ENCODE measurements around the gene RAPGEF1. TPM values are rescaled to one million over a fixed set of nuclear protein-coding genes. Genes with fewer than 3 reads are reported as not detected.

Gene RAPGEF1
- total RNA-seq, 1 experiment from 2014 or later, result 22.5 TPM

DNA sequence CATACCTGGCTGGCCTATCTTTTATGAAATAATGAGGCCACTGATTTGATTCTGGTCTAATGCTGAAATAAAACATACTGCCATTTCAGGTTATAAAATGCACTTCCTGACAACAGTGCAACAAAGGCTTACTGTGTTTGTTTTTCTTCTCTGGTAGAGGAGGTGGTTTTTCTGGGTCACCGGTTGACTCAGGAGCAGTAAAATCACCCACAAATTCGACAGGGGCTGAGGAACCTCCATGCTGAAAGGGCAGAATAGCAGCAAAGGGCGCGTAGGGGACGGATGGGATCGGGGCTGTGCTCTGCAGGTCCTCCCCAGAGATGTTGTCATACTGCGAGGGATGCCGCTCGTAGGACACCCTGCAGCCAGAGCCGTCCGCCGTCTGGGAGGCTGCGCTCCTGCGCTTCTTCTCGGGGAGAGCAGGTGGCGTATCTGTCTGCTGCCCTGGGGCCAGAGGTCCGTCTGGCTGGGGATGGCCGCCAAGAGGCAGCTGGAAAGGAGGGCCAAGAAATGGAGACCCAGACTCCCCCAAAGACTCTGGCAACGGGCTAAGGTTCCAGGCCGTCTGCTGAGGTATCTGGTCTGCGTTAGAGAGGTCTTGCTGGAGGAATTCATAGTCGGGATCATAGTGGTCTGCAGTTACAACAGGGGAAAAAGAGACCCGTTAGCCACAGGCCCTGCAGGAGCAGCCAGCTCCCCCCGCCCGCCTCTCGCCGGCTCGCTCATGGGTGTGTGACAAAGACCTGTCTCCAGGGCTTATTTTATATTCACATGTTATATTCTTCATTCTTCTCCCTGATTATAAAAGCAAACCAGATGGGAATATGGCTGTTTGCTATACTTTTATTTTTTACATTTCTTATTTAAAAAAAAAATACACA lies 113.8 kb downstream of the RAPGEF1 start:
- no peak for DNase-seq (ENCODE audit: low read depth)

DNA sequence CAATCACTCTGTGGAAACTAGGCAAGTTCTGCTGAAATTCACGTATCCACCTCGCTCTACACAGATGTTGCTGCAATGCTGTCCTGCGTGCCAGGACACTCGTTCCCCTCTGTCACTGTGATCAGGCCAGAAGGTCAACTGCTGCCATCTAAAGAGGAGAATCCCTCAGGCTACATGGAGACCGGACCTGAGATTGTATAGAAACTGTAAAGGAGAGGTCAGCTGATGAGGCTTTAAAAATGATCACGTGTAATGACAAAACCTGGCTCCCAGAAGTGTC lies 114.4 kb downstream of the RAPGEF1 start:
- DNase-seq (ENCODE audit: low read depth), result no peak

DNA sequence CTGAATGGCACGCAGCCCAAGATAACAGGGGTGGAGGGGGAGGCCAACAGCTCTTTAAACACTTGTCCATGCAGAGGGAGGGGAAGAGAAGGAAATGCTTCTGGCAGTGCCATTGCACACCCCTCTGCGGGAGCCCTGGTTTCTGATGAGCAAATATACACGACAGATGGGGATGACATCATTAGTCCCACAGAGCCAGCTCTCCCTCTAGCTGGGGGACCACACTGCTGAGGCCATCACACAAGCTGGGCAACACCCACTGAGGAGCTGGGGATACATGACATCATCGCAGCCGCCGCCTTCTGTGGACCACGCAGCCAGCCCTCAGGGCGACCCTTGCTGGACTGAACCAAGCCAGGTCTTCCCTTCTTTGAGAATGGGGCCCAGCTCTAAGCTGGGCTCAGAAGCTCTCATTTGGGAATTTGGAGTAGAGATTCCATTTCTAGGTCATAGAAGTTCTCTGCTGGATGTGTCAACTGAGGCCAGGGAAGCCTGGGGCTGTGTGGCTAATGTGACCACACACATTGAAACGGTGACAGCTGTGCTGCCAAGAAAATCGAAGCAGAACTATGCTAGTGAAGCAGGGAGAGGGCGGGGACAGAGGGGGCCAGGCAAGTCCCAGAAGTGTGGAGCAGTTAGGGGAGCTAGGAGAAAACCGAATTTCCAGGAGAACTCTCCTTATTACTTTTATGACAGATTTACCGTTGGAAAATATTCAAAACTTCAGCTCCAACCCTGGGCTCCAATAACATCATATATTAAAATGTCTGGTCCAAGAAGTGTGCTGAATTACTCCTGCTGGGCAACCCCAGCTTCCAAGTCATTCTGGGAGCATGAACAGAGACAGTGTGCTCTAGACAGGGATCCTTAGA lies 115.0 kb downstream of the RAPGEF1 start:
- no peak for DNase-seq (ENCODE audit: low read depth)

DNA sequence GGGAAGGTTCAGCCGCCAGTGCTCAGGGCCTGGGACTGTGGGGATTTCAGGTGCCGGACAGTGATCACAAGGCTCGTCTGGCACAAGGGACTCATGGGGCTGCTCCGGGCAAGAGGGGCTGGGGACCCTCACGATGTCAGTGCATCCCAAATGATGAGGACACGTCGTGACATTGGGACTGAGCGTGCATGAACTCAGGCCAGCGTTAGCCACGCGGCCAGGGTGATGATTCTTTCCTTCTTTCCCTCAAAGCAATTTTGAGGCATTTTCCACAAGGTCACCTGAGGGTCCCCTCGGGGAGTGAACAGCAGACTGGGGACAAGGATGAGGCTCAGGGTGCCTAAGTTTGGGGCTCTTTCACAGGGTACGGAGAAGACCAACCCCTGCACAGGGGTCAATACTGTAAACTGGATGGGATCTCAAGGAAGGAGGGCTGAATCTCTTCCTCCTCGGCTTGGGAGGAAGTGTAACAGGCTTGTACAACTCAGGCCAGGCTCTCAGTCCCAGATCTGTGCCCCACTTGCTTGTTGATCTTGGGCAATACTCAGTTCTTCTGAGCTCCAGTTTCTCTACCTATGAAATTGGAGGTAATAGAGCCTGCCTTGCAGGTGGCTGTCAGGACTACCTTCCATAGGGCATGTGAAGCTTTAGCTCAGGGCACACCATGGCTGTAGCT lies 116.1 kb downstream of the RAPGEF1 start:
- no peak for DNase-seq (ENCODE audit: low read depth)

DNA sequence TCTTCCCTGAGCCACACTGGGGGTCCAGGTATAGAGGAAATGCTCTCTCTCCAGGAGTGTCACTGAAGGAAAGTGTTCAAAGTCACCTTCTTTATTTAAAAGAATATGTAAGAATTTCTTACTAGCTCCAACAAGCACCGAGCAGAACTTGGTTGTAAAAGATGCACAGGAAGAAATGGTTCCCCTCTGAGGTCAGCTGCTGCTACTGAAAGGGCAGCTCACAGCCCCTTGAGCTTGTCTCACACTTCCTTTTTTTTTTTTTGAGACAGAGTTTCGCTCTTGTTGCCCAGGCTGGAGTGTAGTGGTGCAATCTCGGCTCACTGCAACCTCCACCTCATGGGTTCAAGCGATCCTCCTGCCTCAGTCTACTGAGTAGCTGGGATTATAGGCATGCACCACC lies 117.4 kb downstream of the RAPGEF1 start:
- no peak for DNase-seq (ENCODE audit: low read depth)

DNA sequence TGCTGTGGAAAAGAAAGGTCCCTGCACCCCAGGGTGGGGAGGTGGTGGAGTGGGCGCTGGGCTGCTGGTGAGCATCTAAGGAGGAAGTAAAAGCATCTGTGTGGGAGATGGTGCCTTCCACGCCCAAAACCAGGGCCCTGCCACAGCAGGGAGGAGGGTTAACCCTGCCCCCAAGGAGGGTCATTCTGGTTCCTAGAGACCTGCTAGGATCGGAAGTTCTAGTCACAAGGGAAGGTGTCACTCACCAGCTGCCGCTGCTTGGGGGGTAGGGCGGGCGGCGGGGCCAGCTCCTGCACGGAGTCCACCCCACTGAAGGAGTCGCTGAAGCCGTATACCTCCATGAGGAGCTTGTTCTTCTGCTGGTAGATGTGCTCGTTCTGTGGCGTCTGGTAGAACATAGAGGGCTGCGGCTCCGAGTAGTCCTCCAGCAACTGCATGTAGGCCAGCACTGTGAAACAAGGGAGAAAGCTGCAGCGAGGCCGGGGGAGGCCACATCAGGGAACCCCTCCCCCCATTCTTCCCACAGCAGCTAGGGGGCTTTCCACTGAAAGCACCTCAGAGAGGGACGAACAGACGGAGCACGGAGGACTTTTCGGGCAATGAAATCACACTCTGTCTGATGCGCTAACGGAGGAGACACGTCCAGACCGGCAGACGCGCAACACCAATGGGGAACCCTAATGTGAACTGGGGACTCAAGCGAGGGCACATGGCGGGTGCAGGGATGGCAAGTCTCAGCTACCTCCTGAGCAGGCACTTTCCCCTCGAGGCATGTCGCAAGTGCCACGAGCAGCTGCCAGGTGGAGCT lies 118.1 kb downstream of the RAPGEF1 start:
- no peak for DNase-seq (ENCODE audit: low read depth)

DNA sequence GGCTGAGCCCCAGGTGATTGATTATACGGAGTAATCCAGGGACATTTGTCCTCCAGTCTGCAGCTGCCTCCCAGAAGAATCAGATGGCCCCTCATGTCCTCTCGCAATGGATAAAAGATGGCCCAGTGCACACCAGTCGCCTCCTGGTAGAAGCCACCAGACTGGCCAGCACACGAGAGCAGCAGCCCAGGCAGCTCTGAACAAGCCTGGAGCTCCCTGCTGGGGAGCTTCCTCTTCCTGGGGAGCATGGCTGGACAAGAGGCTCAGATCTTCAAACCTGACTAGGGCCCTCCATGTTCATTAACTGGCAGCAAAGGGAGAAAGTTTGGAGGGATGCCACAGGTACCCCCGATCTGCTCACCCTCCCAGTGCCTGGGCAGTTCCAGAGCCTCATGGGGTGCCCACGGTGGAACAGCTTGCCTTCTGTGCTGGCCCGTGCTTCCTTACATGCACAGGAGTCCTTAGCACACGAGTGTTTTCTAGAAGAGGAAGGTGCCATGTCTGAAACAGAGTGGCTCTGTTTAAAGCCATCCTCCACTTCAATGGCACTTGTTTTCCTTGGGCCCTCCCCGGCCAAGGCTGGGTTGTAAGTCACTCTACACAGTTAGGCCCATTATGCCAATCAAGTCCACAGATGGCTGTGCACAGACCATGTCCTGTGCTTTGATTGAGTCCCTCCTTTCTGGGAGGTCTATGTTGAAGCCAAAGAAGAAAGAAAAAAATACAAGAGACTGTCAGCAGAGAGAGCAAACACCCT lies 118.9 kb downstream of the RAPGEF1 start:
- no peak for DNase-seq (ENCODE audit: low read depth)

DNA sequence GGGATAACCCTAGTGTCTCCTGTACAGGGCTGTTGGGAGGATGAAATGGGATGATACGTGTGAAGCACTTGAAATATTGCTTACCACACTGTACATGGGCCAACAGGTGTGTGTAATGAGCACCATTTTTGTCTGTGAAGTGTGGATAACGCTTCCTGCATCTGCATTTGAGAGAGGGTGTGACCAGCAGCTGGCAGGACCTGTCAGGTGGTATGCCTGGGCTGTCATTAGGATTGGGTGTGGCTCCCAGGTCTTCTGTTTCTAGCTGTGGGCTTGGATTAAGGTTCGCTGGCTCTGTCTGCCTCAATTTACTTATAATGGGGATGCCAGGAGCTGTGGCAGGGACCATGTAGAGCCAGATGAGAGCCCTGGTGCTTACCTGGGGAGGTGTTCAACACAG lies 120.2 kb downstream of the RAPGEF1 start:
- DNase-seq (ENCODE audit: low read depth), result no peak

DNA sequence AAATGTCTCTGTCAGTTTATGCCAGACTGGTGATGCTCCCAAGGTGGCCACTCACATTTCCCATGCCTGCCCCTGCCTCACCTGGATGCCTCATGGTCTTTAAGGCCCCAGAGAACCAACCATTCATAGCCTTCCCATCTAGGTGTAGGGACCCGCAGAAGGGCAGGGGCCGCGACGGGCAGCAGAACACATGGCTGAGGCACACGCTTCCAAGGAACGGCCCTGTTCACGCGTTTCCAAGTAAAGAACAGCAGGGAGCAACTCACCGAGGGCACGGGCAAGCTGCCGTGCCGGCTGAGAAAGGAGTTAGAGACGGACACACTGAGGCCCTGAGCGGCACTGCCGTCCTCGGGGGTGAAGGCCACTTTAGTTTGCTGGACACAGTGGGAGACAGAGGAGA lies 121.1 kb downstream of the RAPGEF1 start:
- no peak for DNase-seq (ENCODE audit: low read depth)

DNA sequence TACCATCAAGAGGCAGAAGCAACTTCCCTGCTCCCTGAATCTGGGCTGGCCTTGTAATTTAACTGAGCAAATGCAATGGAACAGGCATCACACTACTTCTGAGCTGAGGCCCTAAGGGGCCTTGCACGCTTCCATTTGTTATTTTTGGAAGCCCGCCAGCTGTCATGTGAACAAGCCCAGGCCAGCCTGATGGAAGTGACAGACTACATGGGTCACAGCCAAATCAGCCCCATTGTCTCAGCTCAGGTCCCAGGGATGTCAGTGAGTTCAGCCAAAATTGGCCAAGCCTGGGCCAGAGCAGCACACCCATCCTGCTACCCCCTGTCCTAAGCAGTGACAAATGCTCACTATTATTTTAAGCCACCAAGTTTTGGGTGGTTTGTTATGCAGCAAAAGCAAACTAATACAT lies 121.8 kb downstream of the RAPGEF1 start:
- DNase-seq (ENCODE audit: low read depth), result no peak

DNA sequence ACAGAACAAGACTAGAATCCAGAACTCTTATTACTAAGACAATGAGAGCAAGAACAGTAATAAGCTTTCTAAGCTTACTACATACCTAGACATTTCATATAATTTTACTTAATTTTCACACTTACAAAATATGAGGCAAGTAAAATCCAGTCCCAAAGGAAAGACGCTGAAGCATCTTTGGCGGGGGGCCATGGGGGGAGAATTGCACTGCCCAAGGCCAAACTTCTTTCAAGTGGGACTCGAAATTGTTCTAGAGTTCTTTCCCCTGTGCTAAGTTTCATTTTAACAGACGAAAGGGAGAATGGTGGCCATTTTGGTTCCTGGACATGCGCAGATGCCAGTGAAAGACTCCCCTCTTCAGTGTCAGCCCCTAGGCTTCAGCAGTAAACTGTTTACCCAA lies 122.3 kb downstream of the RAPGEF1 start:
- DNase-seq (ENCODE audit: low read depth), result no peak

DNA sequence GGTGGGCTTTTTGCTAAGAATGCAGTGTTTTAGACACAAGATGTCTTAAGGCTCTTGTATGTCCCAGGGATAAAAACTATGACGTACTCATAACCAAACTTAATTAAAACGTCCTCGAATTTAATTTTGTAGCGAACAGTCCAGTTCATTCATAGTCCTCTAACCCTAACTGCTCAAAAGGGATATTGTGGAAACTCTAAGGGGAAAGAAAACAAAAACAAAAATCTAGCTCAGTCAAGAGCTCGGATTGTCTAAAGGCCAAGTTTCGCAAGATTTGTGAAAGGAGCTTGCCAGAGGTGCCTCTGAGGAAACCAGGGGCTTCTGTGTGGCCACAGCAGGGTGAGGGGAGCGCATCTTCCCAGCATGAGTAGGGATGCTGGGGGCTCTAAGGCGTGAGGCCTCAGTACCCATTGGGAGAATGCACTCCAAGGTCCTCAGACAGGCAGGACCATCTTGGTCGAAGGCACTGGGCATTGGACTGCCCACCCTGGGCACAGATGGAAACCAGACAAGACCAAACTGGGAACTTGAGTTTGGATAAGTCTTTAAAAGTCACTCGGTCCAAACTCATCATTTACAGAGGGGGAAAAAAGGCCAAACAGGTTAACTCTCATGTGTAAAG lies 122.8 kb downstream of the RAPGEF1 start:
- no peak for DNase-seq (ENCODE audit: low read depth)

DNA sequence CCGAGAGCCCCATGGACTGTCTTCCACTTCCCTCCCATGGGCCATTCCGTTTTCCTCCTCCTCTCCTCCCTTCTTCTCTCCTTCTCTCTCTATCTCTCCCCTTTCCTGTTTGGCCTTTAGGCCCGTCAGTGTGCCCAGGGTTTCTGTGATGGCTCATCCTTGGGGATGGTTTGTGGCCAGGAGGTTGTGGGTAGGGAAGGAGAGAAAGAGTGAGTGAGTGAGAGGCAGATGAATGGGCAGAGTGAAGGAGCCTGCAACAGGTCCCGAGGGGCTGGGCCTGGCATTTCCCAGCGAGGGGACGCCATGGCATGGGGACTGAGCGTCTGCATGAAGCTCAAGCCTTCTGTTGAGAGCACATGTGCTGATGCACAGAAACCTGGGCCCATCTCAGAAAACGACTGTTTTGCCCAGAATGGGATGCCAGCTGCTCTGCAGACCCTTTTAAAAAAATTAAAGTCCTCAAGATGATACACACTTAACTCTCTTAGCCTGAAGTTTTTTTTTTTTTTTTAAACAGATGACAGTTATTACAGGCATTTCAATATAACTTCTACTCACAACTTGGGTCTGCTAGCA lies 125.4 kb downstream of the RAPGEF1 start:
- no peak for DNase-seq (ENCODE audit: low read depth)

DNA sequence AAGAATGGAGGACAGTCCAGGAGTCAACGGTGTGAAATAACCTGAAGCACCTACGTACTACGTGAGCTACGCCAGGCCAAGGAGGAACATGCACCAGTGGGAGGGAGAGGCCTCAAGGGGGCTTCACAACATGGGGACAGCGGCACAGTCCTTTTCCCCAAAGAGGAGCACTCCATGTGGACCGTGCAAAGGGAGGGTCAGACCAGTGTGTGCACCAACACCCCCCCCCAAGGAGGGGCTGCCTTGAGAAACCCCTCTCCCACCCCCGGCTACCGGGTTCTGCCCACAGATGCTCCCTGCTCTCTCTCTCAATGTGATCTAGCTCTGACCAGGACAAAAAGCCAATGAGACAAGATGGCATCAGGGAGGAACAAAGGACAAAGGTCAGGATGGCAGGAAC lies 126.0 kb downstream of the RAPGEF1 start:
- no peak for DNase-seq (ENCODE audit: low read depth)

DNA sequence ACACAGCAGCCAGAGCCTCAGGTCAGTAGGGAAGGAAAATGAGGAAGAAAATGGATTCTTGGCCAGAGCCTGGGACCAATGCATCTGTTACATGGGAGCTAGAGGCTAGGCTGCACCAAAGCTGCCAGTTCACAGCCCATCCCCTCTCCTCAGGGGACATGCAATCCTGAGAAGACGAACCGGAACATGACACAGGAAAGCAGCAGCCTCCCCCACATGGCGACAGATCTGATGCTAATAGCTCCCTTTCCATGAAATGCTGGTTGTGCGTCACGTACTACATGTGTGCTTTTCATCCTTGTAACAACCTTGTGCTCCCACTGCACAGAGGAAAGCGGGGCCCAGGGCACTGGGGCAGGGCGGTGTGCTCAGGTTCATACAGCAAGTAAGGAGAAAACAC lies 127.0 kb downstream of the RAPGEF1 start:
- DNase-seq (ENCODE audit: low read depth), result no peak

DNA sequence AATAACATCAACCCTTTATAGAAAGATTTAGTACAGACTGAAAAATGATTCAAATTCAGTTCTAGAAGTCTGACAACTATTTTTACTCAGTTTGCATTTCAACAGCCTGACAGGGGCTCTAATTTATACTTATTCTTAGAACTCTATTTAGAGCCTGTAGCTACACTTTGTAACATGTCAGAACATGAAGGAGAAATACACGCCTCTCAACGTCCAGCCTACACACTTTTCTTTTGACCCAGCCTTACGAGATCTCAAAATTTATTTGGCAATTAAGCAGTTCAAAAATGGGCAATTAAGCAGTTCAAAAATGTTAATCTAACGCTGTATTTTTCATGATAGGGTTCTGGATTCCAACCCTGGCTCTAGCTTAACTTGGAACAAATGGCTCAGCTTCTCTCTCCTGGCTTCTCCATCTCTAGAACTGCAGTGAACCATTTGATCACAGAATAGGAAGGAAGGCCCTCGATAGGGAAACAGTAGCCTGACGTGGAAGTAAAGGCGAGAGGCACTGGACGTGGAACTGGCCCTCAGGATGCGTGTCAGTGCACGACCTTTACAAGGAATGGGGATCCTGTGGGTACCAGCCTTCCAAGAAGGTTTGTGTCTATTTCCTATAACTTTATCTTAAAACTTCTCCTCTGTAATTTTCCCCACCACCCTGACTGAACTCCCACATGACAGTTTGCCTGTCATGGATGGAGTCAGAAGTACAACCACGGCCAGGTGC lies 128.1 kb downstream of the RAPGEF1 start:
- no peak for DNase-seq (ENCODE audit: low read depth)

DNA sequence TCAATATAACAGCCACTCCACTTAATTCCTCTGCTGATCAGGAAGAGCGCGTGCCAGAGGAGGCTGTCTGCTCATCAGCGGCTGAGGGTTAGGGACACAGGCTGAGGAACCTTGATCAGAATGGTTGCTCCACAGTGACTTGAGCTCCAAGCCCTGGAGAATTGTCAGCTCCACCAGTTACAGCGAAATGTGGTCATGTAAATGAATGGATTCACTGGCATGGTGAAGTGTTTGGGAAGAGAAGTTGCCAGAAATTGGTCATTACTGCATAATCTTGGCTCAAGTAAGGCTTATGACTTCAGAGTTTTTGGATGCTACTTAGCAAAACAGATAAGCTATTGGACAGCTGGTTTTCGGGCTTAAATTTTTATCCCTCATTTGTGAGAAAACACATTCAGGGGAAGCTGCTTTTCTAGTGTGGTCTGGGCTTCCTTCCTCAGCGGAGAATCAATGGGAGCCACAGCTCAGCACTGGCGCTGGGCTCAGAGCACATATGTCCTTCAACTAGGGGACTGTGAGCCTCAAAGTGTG lies 129.6 kb downstream of the RAPGEF1 start:
- no peak for DNase-seq (ENCODE audit: low read depth)

DNA sequence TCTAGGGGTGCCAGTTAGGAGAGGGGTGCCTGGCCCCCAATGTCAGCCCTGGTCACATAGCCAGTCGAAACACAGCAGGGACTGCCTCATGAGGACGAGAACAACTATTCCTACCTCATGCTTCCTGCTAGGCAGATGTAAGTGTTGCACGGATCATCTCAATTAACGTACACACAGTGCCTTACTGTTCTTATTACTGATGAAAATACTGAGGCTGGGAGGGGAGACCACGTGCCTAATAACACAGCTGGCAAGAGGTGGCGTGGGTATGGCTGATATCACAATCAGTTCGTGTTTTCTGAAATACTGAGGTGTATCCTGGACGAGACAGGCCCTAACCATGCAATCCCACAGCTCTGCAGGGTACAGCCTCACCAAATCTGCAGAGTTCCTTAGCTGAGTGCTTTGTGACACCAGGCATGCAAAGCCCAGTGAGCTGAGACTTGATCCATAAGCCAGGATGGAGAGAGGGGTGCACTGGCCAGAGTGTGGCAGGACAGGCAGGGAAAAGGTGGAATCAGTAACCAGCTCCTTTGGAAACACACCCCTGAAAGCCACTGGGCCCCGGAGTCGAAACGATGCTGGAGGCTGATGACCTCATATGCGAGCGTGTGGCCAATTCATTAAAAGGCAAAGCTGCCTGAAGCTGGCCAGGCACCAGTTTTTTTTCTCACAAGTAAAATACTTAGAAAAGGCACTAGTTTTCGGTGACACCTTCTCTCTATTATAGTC lies 130.6 kb downstream of the RAPGEF1 start:
- no peak for DNase-seq (ENCODE audit: low read depth)

Measured in HT1080 (cell line).